Activated T-helper 1 cell treated with anti-CD3 and anti-CD28 coated beads, Interleukin-12 subunit alpha, Interleukin-12 subunit beta, Interleukin-2, Interleukin-4 antibody, amounts not matched to agents 30 ng/mL and 10 ng/mL and 1 ng/mL, durations not matched to agents 14 hours and 24 hours and 36 hours (primary cell): ENCODE measurements around the gene IGF1R. TPM values are rescaled to one million over a fixed set of nuclear protein-coding genes. Genes with fewer than 3 reads are reported as not detected.

Experiments used
- DNase-seq: peaks from one replicate; pipeline ENCODE4 v3.0.0; 2021; ENCODE audit warnings: low spot score
- H3K27ac Mint-ChIP-seq: one replicate; pipeline ENCODE4 v1.8.0; 2021; ENCODE audit warnings: mild to moderate bottlenecking, mixed read lengths
- H3K27me3 Mint-ChIP-seq: one replicate; pipeline ENCODE4 v1.8.0; 2022; ENCODE audit warnings: mild to moderate bottlenecking, moderate library complexity, mixed read lengths; ENCODE audit not compliant: insufficient read depth
- H3K36me3 Mint-ChIP-seq: one replicate; pipeline ENCODE4 v1.8.0; 2021; ENCODE audit warnings: low read depth, mixed read lengths
- H3K4me1 Mint-ChIP-seq: one replicate; pipeline ENCODE4 v1.8.0; 2021; ENCODE audit warnings: low read depth, mixed read lengths
- H3K4me3 Mint-ChIP-seq: one replicate; pipeline ENCODE4 v1.8.0; 2021; ENCODE audit warnings: mild to moderate bottlenecking, moderate library complexity, mixed read lengths
- H3K9me3 Mint-ChIP-seq: one replicate; pipeline ENCODE4 v1.8.0; 2021; ENCODE audit warnings: mixed read lengths
- intact Hi-C: fragments of 100-400 bp; cut with micrococcal nuclease; formaldehyde crosslinking; loops from one replicate; pipeline ENCODE4 v1.15.1; 2024
- total RNA-seq: library from RNA; stranded (reverse); gene quantifications from 2 replicates; pipeline ENCODE4 v1.2.3, GENCODE V29; 2022

The IGF1R gene
- total RNA-seq, 1 donor from 2014 or later = 38.7 TPM

DNA sequence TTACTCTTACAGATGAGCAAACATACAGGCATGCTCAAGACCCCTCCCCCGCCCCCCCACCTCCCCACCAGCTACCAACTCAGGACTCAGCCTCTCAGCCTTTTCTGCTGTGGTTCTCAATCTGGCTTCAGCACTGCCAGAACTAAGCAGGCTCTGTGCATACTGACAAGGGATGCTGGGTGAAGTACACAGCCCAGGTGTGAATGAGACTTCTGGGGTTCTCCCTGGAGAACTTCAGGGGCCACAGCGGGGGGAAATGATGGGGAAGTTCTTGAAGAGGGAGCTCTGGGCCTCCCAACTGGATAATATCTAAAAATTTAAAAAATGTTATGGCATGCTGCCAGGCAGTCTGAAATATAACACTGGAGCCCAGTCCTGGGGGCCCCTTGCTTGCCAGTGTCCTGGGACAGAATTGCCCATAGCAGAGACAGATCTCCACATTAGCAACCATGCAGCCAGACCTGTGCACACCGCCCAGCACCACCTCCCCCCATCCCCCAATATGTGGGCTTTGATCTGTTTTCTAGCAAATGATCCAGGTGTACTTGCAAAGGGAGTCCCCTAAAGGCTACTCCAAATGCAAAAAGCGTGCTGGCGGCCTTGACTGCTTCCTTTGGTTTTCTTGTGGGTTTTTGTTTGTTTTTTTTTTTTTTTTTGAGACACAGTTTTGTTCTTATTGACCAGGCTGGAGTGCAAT is 317.9 kb downstream of the IGF1R start:
- Mint-ChIP-seq H3K27ac (no peak overlapping the region), H3K4me1 (no peaks in the 10 kb centered on the region), H3K36me3 (peaks cover 8% of the 10 kb centered on the region), H3K4me3 (no peak overlapping the region), H3K9me3 (peaks cover 12% of the 10 kb centered on the region), H3K27me3 (no peaks in the 10 kb centered on the region)
- intact Hi-C loops = no loop called here
- DNase-seq = no peak

DNA sequence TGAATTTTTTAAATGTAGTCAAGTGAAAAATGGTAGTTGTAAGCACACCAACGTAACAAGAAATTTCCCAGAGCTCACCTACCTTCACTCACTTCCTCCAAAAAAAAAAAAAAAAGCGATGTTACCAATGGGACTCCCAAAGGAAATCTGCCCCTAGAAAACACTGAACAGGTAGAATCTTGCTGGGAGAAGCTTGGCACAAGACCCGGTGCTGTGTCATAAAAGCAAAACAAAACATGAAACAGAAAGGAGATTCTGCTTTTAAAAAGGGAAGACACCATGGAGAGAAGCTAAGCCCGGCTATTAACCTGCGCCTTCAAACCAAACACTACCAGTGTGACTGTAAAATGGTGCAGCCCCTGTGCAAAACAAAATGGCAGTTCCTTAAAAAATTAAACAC is 318.8 kb downstream of the IGF1R start:
- Mint-ChIP-seq H3K9me3 (peaks cover 7% of the 10 kb centered on the region), H3K27ac (no peak overlapping the region), H3K4me1 (no peaks in the 10 kb centered on the region), H3K27me3 (no peaks in the 10 kb centered on the region), H3K36me3 (peaks cover 3% of the 10 kb centered on the region), H3K4me3 (no peak overlapping the region)
- intact Hi-C loops = no loop called here
- no peak for DNase-seq

DNA sequence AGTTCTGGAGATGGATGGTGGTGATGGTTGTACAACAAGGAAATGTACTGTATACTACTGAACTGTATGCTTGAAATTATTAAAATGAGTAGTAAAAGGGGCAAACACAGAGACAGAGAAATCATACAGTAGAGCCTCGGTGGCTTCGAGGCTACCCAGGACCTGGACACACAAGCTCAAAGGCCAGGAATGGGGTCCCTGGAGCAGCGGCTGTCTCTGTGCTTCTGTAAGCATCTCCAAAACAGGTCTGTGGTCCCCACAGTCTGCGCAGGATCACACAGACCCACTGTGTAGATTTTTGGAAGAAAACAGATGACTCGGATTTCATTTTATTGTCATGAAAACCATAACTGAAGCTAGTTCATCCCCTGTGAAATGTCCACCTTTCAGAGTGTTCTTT is 319.6 kb downstream of the IGF1R start:
- intact Hi-C loops = no loop called here
- no peak overlapping the region for H3K4me3 Mint-ChIP-seq
- no peaks in the 10 kb centered on the region for H3K4me1 Mint-ChIP-seq
- peaks cover 3% of the 10 kb centered on the region for H3K36me3 Mint-ChIP-seq
- DNase-seq = no peak
- no peak overlapping the region for H3K27ac Mint-ChIP-seq
- no peaks in the 10 kb centered on the region for H3K27me3 Mint-ChIP-seq
- H3K9me3 Mint-ChIP-seq = no peaks in the 10 kb centered on the region

DNA sequence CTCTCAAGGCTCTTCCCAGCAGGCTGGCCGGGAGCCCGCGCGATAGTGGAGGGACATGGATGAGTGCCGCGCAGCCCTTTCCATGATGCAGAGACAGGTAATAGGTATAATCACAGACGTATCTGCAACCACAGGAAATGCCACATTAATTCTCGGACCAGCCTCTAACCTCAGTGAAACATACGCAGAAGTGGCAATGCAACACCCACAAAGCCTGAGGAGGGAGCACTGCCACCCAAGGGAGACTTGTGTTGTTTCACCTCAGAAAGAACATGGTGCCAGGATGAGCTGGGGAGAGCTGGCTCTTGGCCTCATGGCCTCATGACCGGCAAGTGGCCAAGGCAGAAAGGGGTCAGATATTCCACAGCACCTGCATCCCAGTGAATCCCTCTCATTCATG is 320.2 kb downstream of the IGF1R start:
- H3K27ac Mint-ChIP-seq = no peak overlapping the region
- no peak overlapping the region for H3K4me3 Mint-ChIP-seq
- no peaks in the 10 kb centered on the region for H3K27me3 Mint-ChIP-seq
- H3K4me1 Mint-ChIP-seq = no peaks in the 10 kb centered on the region
- peaks cover 3% of the 10 kb centered on the region for H3K36me3 Mint-ChIP-seq
- intact Hi-C loops = no loop called here
- no peak for DNase-seq
- no peaks in the 10 kb centered on the region for H3K9me3 Mint-ChIP-seq

DNA sequence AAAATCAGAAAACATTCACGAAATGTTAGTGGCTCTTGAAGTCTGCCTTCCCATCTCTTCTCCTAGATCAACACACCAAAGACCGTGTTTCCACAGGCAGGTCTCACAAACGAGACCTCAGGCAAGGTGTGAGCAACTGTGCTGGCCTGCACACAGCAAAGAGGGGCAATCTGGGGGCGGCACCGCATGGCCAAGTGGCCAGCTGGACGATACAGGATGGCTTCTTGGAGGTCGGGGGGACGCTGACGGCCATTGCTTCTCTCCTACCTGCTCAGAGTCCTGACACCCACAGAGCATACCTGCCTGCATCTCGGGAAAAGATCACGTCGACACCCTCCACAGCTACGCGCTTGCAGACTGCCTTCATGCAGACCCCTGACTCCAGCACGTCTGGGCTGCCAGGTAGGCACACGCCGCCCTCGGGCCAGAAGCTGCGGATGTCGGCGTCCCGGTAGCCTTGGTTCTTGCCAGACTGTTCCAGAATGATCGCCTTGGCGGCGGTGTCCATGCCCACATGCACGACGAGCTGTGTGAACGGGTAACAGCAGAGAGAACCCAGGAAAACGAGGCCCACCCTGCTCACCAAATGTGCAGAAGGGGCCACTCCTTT is 320.9 kb downstream of the IGF1R start:
- Mint-ChIP-seq H3K36me3 (peaks cover 3% of the 10 kb centered on the region), H3K9me3 (no peaks in the 10 kb centered on the region), H3K27me3 (peaks cover 2% of the 10 kb centered on the region), H3K4me1 (no peaks in the 10 kb centered on the region), H3K4me3 (no peak overlapping the region), H3K27ac (no peak overlapping the region)
- intact Hi-C loops = no loop called here
- no peak for DNase-seq

DNA sequence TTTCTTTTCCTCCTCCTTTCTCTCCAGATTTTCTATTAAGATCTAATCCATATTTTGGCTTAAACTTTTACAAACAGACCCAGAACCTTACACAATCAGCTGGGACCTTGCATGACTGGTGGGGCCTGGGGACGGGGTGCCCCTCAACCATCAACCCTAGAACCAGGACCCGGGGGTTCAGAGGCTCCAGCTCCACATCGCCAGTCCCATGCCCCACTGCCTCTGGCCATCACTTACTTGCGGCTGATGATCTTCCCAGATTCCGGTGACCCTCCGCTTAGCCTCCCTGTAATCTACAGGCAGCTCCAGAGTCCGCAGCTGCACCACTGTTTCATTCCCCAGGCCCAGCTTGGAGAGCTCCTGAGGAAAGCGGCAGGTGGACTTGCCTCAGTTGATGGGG is 322.5 kb downstream of the IGF1R start:
- H3K9me3 Mint-ChIP-seq = no peaks in the 10 kb centered on the region
- intact Hi-C loops = no loop called here
- no peak overlapping the region for H3K4me3 Mint-ChIP-seq
- H3K27ac Mint-ChIP-seq = no peak overlapping the region
- H3K4me1 Mint-ChIP-seq = no peaks in the 10 kb centered on the region
- peaks cover 2% of the 10 kb centered on the region for H3K27me3 Mint-ChIP-seq
- no peaks in the 10 kb centered on the region for H3K36me3 Mint-ChIP-seq
- no peak for DNase-seq

DNA sequence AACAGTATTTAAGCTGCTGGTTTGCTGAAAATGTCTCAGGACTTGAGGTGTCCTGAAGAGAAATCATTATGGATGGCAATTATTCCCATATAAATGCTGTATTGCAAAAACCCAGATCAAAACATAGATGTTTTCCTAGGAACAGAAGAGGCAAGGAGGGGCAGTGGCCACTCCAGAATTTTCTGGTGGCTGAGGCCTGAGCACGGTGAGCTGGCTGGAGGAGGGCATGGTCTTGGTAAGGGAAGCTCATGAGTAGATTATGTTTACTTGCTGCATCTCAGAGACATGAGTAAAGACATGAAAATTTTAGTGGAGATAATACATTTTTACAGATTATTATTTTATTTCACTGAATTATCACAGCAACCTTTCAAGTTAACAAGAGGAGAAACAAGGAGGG is 328.2 kb downstream of the IGF1R start:
- Mint-ChIP-seq H3K4me3 (no peak overlapping the region), H3K27ac (no peak overlapping the region), H3K27me3 (peaks cover 9% of the 10 kb centered on the region), H3K9me3 (no peaks in the 10 kb centered on the region), H3K36me3 (no peaks in the 10 kb centered on the region), H3K4me1 (no peaks in the 10 kb centered on the region)
- intact Hi-C loops = no loop called here
- no peak for DNase-seq

DNA sequence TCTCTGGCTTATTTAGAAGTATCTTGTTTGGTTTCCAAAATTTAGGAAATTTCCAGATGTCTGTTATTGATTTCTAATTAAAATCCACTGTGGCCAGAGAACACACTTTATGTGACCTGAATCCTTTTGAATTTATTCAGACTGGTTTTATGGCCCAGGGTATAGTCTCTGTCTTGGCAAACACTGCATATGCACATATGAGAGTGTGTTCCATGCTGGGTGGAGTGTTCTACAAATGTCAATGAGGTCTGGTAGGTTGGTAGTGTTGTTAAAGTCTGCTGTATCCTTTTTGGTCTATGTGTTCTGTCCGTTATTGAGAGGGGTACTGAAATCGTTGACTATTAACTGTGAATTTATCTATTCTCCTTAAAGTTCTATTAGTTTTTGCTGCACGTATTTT is 329.1 kb downstream of the IGF1R start:
- no peaks in the 10 kb centered on the region for H3K4me1 Mint-ChIP-seq
- intact Hi-C loops = no loop called here
- H3K27me3 Mint-ChIP-seq = peaks cover 9% of the 10 kb centered on the region
- no peaks in the 10 kb centered on the region for H3K36me3 Mint-ChIP-seq
- no peak overlapping the region for H3K4me3 Mint-ChIP-seq
- no peak for DNase-seq
- H3K27ac Mint-ChIP-seq = no peak overlapping the region
- no peaks in the 10 kb centered on the region for H3K9me3 Mint-ChIP-seq

DNA sequence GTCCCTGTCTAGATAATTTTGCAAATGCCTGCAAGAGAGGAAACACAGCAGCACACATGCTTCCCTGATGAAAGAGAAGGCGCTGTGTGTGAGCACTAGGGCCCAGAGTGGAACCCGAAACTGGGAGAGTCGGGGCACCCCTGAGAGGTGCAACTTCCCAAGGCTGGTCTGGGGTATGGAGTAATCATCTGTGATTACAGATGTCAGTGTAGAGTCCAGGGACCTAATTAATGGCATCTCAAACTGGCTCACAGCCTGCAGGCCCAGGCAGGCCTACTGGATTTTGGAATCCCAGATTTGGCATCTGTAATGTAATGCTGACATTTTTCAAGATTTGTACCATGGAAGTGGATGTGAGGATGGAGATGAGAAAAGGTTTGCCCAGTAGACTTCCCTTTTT is 329.8 kb downstream of the IGF1R start:
- no peak overlapping the region for H3K27ac Mint-ChIP-seq
- no peaks in the 10 kb centered on the region for H3K36me3 Mint-ChIP-seq
- H3K9me3 Mint-ChIP-seq = no peaks in the 10 kb centered on the region
- peaks cover 9% of the 10 kb centered on the region for H3K27me3 Mint-ChIP-seq
- no peak overlapping the region for H3K4me3 Mint-ChIP-seq
- intact Hi-C loops = no loop called here
- DNase-seq = no peak
- H3K4me1 Mint-ChIP-seq = no peaks in the 10 kb centered on the region

DNA sequence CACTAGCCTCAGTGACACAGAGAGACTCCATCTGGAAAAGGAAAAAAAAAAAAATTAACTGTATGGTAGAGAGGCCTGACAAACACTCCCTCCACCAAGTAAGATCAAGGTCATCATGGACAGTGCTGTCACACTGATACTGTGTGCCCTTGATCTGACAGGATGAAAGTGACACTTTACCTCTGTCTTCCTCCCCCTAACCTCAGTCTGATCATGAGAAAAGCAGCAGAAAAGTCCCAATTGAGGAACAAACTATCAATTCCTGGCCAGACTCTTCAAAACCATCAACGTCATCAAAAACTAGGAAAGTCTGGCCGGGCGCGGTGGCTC is 332.5 kb downstream of the IGF1R start:
- Mint-ChIP-seq H3K36me3 (no peaks in the 10 kb centered on the region), H3K4me1 (no peaks in the 10 kb centered on the region)

DNA sequence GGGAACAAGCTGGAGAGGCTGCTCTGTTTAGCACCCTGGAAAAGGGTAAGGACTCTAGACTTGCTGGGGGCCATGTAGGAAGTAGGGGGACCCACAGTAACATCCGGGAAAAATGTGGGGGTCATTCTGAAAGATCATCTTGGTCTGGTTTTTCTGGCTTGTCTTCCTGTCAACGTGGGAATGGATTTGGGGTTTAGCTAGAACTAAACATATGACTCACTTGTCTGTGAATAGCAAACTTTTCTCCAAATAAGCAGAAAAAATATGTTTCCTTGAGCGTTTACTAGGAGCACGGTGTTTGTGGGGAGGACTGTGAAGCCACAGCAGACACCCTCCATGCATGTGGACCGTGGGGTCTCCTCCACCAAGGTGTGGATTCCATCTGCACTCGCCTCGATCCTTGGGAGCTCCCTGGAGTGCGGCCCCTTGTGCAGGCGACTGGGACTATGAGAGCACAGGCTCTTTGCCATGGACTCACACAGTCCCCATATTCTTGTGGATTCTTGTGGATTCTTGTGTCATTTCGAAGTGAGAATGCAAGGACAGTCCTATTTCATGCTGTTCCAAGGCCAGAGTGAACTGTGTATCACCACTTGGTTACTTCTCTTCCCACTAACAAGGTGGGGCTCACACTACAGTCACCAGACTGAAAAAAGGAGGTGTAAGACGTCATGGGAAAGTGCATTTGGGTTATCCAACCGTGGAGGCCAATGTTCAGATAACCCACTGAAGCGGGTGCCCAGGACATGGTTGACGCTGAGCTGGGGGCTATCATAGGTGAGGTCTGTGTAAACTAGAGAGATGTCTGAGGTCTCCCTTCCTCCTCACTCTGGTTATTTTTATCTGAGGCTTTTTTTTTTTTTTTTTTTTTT is 333.7 kb downstream of the IGF1R start:
- H3K27me3 Mint-ChIP-seq = peaks cover 7% of the 10 kb centered on the region
- no peaks in the 10 kb centered on the region for H3K36me3 Mint-ChIP-seq
- intact Hi-C loops = no loop called here
- DNase-seq = no peak
- H3K4me3 Mint-ChIP-seq = no peak overlapping the region
- H3K9me3 Mint-ChIP-seq = peaks cover 13% of the 10 kb centered on the region
- H3K4me1 Mint-ChIP-seq = no peaks in the 10 kb centered on the region
- H3K27ac Mint-ChIP-seq = no peak overlapping the region

More for the DNA sequence above, 332.5 kb downstream of the IGF1R start:
- no peak for DNase-seq
- Mint-ChIP-seq H3K27ac (no peak overlapping the region), H3K27me3 (peaks cover 7% of the 10 kb centered on the region), H3K4me3 (no peak overlapping the region), H3K9me3 (peaks cover 4% of the 10 kb centered on the region)
- intact Hi-C loops = no loop called here

DNA sequence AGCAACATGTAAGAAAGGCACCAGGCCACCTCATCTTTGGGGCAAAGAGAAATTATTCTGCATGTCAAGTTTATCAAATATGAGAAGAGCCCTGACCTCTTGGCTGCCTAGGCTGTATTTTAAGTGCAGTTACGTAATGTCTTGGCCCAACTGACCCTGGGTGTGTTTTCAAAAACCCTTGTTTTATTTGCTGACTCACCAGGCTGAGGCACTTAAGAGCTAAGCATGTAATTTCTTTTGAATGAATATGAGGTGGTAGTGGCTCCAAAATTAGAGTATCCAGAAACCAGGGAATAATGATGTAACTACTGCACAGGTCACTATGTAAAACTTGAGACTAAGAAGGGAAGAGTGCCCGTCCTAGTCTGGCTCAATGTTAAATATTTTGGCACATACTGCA is 335.0 kb downstream of the IGF1R start:
- Mint-ChIP-seq H3K27ac (no peak overlapping the region), H3K4me1 (no peaks in the 10 kb centered on the region), H3K36me3 (no peaks in the 10 kb centered on the region), H3K27me3 (peaks cover 4% of the 10 kb centered on the region), H3K4me3 (no peak overlapping the region), H3K9me3 (peaks cover 13% of the 10 kb centered on the region)
- intact Hi-C loops = no loop called here
- no peak for DNase-seq

DNA sequence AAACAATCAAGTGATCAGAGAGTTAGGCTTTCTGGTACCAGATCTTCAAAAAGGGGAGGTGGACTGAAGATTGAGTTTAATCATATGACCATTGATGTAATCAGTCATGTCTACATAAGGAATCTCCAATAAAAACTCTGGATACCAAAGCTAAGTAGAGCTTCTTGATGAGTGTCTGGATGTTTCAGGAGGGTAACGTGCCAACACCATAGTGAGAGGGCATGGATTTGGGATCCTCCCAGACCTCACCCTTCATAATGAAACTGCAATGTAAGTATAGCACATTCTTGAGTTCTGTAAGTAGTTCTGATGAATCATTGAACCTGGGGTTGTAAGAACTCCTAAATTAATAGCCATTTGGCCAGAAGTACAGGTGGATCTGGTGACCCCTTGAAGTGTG is 337.9 kb downstream of the IGF1R start:
- H3K27me3 Mint-ChIP-seq = peaks cover 8% of the 10 kb centered on the region
- intact Hi-C loops = no loop called here
- DNase-seq = no peak
- H3K4me3 Mint-ChIP-seq = no peak overlapping the region
- H3K4me1 Mint-ChIP-seq = no peaks in the 10 kb centered on the region
- H3K9me3 Mint-ChIP-seq = peaks cover 13% of the 10 kb centered on the region
- no peaks in the 10 kb centered on the region for H3K36me3 Mint-ChIP-seq
- H3K27ac Mint-ChIP-seq = no peak overlapping the region
